GM18873 (cell line): ENCODE results near the gene DCBLD2.

ENCODE experiments used
- ATAC-seq: cut with Tn5 transposase; IDR thresholded peaks from one replicate; pipeline ENCODE4 v1.9.1; 2021; ENCODE audit warnings: mild to moderate bottlenecking, moderate library complexity, moderate number of reproducible peaks; ENCODE audit not compliant: unreplicated experiment, low FRiP score

DCBLD2 gene

DNA sequence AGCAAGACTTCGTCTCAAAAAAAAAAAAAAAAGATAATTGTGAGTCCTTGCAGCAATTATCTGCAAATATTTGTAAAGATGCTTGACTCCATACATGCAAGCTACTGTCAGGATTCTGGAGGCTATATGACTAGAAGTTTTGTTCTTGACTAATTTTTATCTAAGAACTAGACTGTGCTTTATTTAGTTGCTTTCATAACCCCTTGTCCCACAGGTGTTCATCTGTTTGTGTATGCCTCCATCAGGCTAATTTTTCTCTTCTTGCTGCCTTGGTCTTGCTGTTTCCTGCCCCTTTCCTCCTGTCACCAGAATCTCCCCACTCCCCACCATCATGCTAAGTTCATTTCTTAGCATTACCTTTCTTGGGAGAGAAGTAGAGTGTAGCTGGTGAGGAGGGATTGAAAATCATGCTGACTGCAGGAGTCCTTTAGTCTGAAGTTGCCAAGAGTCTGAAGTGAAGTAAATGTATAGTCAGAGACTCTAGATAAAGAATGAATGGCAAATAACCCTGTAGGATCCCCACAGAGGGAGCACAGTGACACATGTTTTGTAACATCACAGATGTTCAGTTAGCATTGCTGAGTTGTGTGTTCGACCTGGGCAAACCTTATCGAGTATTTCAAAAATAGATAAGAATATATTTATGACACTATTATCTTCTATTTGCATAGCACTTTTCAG, 125.9 kb downstream of the DCBLD2 start:
- no peak for ATAC-seq

DNA sequence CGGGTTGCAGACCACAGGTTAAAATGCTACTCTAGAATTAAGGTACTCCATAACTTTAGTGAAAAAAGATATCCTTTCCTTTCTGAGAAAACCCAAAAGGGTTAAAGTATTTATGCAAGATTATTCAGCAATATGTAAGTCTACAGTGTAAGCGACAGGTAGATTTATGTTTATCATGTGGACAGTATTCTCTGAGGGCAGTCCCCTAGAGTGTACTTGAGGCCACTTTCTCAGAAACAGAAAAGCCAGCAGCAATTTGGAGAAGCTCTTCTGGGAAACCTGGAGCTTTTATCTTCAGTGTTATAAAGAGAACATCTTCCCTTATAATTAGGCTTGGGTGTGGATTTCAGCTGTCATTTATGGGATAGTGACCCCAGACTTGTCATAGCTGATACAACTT, 129.5 kb downstream of the DCBLD2 start:
- no peak for ATAC-seq

DNA sequence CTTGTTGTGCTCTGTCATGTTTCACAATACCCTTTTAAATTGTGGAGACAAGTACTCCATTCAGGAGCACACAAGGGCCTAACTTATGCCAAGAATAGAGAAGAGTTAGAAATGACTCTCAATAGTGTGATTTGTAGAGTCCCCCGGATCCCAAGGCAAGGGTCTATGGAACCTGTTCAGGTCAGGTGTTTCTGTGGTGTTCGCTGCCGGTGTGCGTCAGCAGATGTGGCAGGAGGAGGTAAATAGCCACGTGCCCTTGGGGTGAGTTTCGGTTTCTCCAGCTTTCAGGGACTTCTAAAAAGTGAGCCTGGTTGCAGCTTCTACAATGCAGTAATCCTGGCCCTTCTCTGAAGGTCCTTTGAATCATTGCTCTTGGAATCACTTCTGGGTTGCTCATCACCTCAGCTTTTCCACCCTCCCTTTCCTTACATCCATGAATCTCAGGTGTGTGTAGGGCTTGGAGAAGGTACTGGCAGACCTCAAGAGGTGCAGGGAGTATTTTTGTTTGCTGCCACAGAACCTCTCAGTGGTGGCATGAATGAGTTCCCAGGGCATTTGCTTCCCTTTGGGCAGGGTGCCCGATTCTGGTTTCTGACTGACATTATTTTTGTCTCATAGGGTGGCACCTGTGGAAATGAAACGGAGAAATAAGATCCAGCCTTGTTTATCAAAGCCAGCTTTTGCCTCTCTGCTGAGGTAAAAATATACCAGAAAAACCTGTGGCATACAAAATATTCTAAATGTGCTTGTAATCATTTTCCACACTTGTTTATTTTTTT, 131.0 kb downstream of the DCBLD2 start:
- no peak for ATAC-seq

DNA sequence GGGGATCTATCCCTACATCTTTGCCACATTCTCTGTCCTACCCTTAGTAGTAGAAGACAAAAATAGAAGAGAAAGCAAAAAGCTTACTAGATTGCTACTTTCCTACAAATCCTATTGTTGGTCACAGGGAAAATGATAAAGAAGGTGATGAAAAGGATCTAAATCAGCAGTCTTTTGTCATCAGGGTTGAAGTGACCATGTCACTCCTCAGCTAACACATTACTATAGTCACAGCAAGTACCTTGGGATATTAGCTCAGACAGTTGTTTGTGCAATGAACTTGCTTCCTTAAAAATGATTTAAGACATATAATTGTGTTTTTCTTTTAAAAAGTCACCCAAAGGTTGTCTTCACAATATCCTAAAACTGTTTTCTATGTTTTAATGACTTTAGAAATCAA, 132.0 kb downstream of the DCBLD2 start:
- ATAC-seq, result no peak

DNA sequence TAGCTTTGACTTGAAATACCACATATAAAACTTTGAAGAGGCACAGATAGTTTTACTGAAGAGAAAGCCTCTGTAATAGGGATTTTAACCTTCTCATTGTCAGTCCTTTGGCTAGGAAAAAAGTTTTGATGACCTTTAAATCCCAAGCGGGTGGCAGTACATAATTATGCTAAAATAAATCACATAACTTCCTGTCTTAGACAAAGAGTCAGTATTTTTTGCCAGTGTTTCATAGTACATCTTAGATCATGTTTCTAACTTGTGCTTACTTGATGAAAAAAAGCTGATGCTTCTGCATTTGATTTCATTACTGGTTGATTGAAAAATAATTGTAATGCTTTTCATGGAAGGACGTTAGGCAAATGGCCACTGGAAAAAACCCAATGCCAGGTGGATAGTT, 132.5 kb downstream of the DCBLD2 start:
- ATAC-seq, result no peak

DNA sequence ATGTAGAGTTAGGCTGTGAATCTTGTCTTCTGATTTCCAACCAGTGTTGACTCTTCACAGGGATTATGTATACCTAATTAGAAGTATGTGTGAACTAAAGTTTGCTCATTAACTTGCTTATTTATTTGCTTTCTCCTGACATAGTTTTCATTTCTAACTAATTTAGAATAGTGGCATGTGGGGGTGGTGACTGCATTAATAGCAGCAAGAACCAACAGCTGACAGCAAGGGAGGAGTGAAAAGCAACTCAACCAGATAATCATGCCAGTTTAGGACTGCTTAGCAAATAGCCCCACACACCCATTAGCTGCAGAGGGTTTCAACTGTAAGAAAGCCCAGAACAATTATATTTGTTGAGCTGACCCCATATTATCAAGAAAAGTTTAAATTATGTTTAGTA, 134.6 kb downstream of the DCBLD2 start:
- no peak for ATAC-seq

DNA sequence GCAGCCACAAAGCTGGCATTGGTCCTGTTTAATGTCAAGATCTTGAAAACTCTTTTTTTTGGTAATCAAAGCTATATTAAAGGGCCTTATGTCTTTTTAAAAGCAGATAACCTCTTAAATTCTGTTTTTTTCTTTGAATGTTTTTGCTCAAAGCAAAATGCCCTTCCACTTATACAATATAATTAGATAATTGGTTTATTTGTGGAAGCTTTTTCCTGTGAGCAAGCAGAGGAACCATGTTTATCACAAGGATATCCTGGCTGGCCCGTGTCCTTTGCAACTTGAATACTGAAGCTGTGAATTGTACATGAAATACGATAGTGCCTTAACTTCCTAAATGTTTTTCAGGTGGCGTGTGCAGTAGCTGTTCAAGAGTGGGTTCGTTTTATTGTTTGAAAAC, 135.8 kb downstream of the DCBLD2 start:
- no peak for ATAC-seq

DNA sequence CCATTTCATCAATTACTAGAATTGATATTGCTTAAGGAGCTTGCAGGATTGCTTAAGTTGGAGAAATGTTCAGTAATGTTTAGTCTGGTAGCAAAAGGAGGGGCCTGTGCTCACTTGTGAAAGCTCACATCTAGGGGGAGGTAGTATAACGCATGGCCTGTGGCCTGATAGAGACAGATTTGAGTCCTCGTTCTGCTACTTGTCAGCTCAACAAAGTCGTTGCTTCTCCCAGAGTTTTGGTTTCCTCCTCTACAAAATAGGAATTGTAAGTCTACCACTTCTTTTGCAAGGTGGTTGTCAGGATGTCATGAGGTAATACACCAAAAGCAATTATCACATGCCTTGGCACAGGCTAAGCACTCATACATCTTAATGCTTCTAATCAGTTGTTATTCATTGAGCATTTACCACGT, 137.0 kb downstream of the DCBLD2 start:
- no peak for ATAC-seq

DNA sequence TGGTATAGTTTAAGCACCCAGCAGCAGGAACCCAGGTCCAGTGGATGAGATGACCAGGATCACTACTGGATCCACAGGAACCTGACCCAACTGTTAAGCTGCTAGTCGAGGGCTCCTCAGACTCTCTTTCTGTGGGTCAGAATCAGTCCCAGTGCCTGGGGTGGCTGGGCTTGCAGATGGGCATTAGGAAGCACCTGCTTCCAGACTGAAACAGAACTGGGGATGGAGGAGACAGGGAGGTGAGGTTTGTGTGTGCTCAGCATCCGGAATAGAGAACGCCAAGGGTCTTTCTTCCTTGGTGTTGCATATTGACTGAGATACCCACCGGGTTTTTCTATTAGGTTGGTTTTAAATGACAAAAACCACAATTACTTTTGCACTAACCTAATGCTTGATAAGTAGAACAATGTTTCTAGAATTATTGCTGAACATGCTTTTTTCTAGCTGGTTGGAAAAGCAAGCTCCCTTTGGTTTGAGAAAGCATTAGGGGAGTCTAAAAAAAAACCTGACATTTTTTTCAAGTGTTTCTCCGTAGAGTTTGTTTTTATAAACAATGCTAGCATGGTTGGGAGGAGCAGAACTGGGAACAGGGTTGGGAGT, 137.6 kb downstream of the DCBLD2 start:
- no peak for ATAC-seq

DNA sequence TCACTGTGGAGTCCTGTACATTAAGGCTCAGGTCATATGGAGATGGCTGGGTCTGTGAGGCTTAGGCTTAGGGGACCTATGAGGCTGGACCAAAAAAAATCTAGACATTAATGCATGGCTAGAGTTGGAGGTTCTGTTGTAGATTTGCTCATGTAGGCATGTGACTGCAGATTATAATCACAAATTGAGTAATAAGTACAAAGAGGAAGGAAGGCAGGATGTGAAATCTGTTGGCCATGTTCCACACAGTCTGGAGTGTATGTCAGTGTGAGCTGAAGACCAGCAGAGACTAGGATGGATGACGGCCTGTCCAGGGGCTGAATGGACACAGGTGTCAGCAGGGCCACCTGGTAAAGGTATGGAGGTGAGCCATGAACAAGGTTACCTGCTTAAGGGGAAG, 138.4 kb downstream of the DCBLD2 start, which contains the start of gene ST3GAL6:
Gene ST3GAL6, plus strand, starts transcription at position 265 of the 400 bp plus-strand sequence. CDS start 5,101 bp downstream, outside the sequence.
- no peak for ATAC-seq

DNA sequence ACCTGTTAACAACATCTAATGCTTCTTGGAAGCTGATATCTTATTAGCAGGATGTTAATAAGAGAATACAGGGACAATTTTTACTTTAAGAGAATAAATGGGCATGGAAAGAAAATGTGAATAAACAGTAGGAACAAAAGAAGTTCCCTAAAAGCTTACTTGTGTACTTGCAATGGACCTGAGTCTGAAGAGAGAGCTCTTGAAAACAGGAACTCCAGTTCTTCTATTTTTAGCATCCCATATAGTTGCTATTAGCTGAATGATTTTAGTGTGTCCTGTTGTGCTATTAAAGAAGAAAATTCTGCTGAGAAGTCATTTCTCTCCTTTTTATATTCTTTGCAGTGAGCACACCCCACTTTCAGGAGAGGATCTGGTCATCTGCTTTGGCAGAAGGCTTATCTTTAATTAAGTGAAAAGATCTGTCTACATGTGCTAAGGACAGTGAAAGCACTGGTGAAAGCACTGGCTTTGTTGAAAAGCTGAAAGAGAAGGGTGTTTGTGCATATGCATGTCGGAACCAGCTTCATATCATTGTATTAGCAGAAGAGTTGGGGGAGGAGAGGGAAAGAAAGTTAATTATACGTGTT, 139.8 kb downstream of the DCBLD2 start:
- ATAC-seq, result no peak

DNA sequence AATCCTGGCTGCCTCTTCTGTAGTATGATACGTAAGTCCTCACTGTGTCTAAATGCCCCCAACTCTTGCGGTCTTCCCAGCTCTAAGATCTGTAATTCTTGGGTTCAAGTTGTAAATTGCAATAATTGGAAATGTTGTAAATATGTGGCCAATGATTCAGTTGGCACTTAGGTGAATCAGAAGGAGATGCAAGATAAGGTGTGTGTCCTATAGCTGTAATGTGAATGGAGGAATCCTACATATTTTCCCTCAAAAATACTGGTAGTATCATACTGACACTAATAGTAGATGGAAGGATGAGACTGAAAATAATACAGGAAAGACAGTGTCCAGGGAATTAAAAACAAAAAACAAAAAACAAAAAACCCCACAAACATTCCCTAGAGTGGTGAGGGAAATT, 141.9 kb downstream of the DCBLD2 start:
- ATAC-seq, result no peak

DNA sequence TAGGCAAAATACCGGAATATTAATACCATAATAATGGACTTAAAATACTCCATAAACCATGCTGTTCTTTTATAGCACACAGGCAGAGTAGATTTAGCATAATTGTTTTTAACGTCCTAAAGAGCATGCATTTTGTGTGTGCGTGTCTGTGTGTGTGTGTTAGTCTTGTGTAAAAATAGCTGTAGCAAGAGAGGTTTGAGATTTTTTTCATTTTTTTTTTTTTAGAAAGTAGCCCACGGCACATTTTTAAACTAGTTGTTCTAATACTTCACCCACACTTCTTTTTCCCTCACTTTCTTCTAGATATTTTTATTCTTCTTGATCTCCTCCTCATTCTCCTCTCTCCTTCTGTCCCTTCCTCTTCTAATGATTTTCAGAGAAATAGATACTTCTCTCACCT, 145.9 kb downstream of the DCBLD2 start:
- ATAC-seq, result no peak

DNA sequence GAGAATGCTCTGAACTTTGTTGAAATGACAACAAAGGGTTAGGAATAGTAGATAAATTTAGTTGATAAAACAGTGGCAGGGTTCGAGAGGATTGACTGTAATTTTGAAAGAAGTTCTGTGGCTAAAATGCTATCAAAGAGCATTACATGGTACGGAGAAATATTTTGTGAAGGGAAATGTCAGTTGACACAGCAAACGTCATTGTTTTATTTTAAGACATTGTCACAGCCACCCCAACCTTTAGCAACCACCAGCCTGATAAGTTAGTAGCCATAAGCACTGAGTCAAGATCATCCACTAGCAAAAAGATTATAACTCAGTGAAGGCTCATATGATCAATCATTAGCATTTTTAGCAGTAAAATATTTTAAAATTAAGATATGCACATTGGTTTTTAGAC, 147.0 kb downstream of the DCBLD2 start:
- ATAC-seq, result no peak

DNA sequence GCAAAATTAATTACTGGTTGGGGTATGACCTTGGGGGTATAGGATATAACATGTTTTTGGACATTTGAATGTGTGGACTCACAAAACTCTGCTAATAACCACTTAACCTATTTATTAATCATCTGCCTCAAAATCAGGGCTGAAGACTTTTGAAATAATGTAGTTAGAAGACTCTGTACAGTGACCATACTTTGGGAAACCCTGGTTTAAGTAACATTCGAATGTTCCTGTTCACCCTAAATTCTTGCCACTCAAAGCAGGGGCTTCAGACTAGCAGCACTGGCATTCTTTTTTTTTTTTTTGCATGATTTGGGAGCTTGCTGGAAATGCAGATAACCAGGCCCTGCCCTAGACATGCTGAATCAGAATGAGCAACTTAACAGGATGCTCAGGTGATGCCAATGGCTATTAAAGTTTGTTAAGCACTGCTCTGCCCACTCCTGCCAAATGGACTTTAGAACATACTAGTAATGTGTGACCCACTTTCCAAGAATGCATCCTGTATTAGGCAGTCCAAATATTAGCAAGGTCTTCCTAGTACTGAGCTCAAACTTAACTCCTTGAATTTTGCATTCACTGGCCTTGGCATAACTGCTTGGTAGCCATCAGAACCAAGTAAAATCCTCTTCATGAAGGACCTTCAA, 151.1 kb downstream of the DCBLD2 start:
- no peak for ATAC-seq

DNA sequence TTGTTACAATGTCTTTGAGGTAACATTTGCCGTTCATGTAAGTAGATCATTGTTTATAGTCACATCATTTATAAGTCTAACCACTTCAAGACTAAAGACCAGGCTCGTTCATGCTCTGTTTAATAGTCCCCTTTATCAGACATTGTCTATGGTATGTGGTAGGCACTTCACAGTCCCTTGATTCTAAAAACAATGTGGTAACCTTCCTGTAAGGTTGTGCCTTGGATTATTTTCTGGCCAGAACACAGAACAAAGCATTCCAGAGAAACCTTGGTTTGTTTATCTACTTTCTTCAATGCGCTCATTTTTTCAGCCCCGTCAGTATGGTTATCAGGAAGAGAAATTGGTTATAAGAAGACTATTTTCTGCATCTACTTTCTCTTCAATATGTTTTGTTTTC, 154.6 kb downstream of the DCBLD2 start:
- ATAC-seq, result no peak

DNA sequence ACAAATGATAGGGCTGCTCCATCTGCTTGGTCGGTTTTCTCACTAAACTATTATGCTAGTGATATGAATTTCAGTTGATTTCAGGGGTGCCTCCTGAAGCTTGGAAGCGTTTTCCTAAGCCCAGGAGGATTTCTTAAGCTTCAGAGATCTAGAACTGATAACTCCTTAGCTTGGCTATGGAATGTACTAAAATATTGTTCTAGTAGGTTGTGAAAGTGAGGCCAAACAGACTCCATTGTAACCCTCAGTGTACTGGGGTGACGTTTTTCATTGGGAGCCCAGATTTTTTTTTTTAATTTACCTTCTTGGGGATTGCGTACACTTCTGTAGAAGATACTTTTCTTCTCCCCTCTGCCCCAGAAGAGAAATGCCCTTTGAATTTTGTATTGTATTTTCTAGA, 155.4 kb downstream of the DCBLD2 start:
- no peak for ATAC-seq
